H9 (cell line): ENCODE measurements around the gene TRPT1. TPM values are rescaled to one million over a fixed set of nuclear protein-coding genes. Genes with fewer than 3 reads are reported as not detected.

Experiments
- DNase-seq: peaks from one replicate; pipeline ENCODE4 v3.0.0-alpha.2; 2017
- H2AFZ ChIP-seq: one replicate; pipeline ENCODE4 v1.6.1; 2013; ENCODE audit warnings: mild to moderate bottlenecking, low read length, control low read depth, moderate library complexity
- H2AK5ac ChIP-seq: 2 replicates; pipeline ENCODE4 v1.6.1; 2013; ENCODE audit warnings: low read length, control low read depth, mixed read lengths; ENCODE audit not compliant: insufficient read length
- H2BK120ac ChIP-seq: one replicate; pipeline ENCODE4 v1.6.1; 2013; ENCODE audit warnings: low read depth, mild to moderate bottlenecking, low read length, control low read depth, inconsistent platforms; ENCODE audit not compliant: poor library complexity, severe bottlenecking
- H2BK12ac ChIP-seq: 2 replicates; pipeline ENCODE4 v1.6.1; 2013; ENCODE audit warnings: low read length, control low read depth, mixed read lengths, low read depth; ENCODE audit not compliant: insufficient read length
- H2BK15ac ChIP-seq: 2 replicates; pipeline ENCODE4 v1.6.1; 2013; ENCODE audit warnings: low read depth, low read length, control low read depth
- H2BK20ac ChIP-seq: one replicate; pipeline ENCODE4 v1.6.1; 2013; ENCODE audit warnings: low read depth, mild to moderate bottlenecking, low read length, control low read depth, inconsistent platforms; ENCODE audit not compliant: poor library complexity, severe bottlenecking
- H2BK5ac ChIP-seq: 2 replicates; pipeline ENCODE4 v1.6.1; 2013; ENCODE audit warnings: low read length, control low read depth, mixed read lengths; ENCODE audit not compliant: insufficient read length
- H3K14ac ChIP-seq: 2 replicates; pipeline ENCODE4 v1.6.1; 2013; ENCODE audit warnings: low read length, control low read depth; ENCODE audit not compliant: insufficient read depth
- H3K18ac ChIP-seq: 2 replicates; pipeline ENCODE4 v1.6.1; 2013; ENCODE audit warnings: low read depth, mild to moderate bottlenecking, mixed read lengths, low read length, control low read depth; ENCODE audit not compliant: insufficient read length
- H3K23ac ChIP-seq: 2 replicates; pipeline ENCODE4 v1.6.1; 2013; ENCODE audit warnings: low read length, control low read depth, mixed read lengths, low read depth; ENCODE audit not compliant: insufficient read length
- H3K23me2 ChIP-seq: 2 replicates; pipeline ENCODE4 v1.6.1; 2013; ENCODE audit warnings: low read depth, mild to moderate bottlenecking, mixed read lengths, low read length, control low read depth; ENCODE audit not compliant: insufficient read length, poor library complexity, severe bottlenecking
- H3K27ac ChIP-seq: 2 replicates; pipeline ENCODE4 v1.5.1; 2013; ENCODE audit warnings: low read length, control low read depth, mixed read lengths, low read depth; ENCODE audit not compliant: insufficient read length
- H3K27me3 ChIP-seq: 2 replicates; pipeline ENCODE4 v1.6.1; 2013; ENCODE audit warnings: low read length, control low read depth, inconsistent platforms; ENCODE audit not compliant: insufficient read depth
- H3K4ac ChIP-seq: 2 replicates; pipeline ENCODE4 v1.6.1; 2013; ENCODE audit warnings: low read depth, mild to moderate bottlenecking, control low read depth, inconsistent platforms, low read length, moderate library complexity
- H3K4me1 ChIP-seq: 2 replicates; pipeline ENCODE4 v1.6.1; 2013; ENCODE audit warnings: low read length, control low read depth, inconsistent platforms; ENCODE audit not compliant: insufficient read depth
- H3K4me2 ChIP-seq: 2 replicates; pipeline ENCODE4 v1.6.1; 2013; ENCODE audit warnings: low read length, control low read depth, mixed read lengths; ENCODE audit not compliant: insufficient read length, insufficient read depth
- H3K56ac ChIP-seq: 2 replicates; pipeline ENCODE4 v1.6.1; 2013; ENCODE audit warnings: low read depth, mild to moderate bottlenecking, mixed read lengths, low read length, control low read depth; ENCODE audit not compliant: insufficient read length
- H3K79me1 ChIP-seq: 2 replicates; pipeline ENCODE4 v1.6.1; 2013; ENCODE audit warnings: low read depth, mild to moderate bottlenecking, moderate library complexity, low read length, control low read depth, inconsistent platforms; ENCODE audit not compliant: insufficient read depth, poor library complexity, severe bottlenecking
- H3K79me2 ChIP-seq: 2 replicates; pipeline ENCODE4 v1.6.1; 2013; ENCODE audit warnings: low read length, control low read depth, inconsistent platforms; ENCODE audit not compliant: insufficient read depth
- H3K9ac ChIP-seq: 2 replicates; pipeline ENCODE4 v1.6.1; 2013; ENCODE audit warnings: low read length, control low read depth, mixed read lengths; ENCODE audit not compliant: insufficient read length; ENCODE audit errors: extremely low read depth
- H3K9me3 ChIP-seq: one replicate; pipeline ENCODE4 v1.6.1; 2013; ENCODE audit warnings: low read depth, low read length, inconsistent platforms; ENCODE audit not compliant: control insufficient read depth
- H3T11ph ChIP-seq: one replicate; pipeline ENCODE4 v1.6.1; 2013; ENCODE audit warnings: mild to moderate bottlenecking, low read length, control low read depth, inconsistent platforms
- H4K20me1 ChIP-seq: one replicate; pipeline ENCODE4 v1.6.1; 2013; ENCODE audit not compliant: control insufficient read depth, insufficient read length, insufficient read depth
- H4K5ac ChIP-seq: 2 replicates; pipeline ENCODE4 v1.6.1; 2013; ENCODE audit warnings: low read depth, mild to moderate bottlenecking, mixed read lengths, low read length, control low read depth; ENCODE audit not compliant: insufficient read length
- H4K8ac ChIP-seq: replicated peaks from 2 replicates; pipeline ENCODE4 v1.6.1; 2013; ENCODE audit warnings: low read length, control low read depth, mixed read lengths, low read depth; ENCODE audit not compliant: insufficient read length
- H4K91ac ChIP-seq: 2 replicates; pipeline ENCODE4 v1.6.1; 2013; ENCODE audit warnings: low read depth, mild to moderate bottlenecking, moderate library complexity, mixed read lengths, low read length, control low read depth; ENCODE audit not compliant: insufficient read length
- H3K27ac Mint-ChIP-seq, 3 experiments: 2 replicates in 2 of 3; 3 replicates in 1 of 3; pipeline ENCODE4 v1.8.0; 2020 to 2021; ENCODE audit warnings: mixed read lengths in 3 of 3, mild to moderate bottlenecking in 1 of 3, moderate library complexity in 1 of 3
- H3K27me3 Mint-ChIP-seq: 2 replicates; pipeline ENCODE4 v1.8.0; 2021; ENCODE audit warnings: low read depth, mild to moderate bottlenecking, moderate library complexity, mixed read lengths
- H3K36me3 Mint-ChIP-seq, 3 experiments: 2 replicates in 2 of 3; 3 replicates in 1 of 3; pipeline ENCODE4 v1.8.0; 2020 to 2021; ENCODE audit warnings: low read depth in 3 of 3, mixed read lengths in 3 of 3; ENCODE audit not compliant: insufficient read depth in 1 of 3
- H3K4me1 Mint-ChIP-seq, 2 experiments: 2 replicates each; pipeline ENCODE4 v1.8.0; 2020; ENCODE audit warnings: mixed read lengths in 2 of 2
- H3K4me3 Mint-ChIP-seq, 2 experiments: 2 replicates in 1 of 2; 3 replicates in 1 of 2; pipeline ENCODE4 v1.8.0; 2020 to 2021; ENCODE audit warnings: mild to moderate bottlenecking in 2 of 2, mixed read lengths in 2 of 2, moderate library complexity in 1 of 2
- H3K9me3 Mint-ChIP-seq, 2 experiments: 2 replicates in 1 of 2; 3 replicates in 1 of 2; pipeline ENCODE4 v1.8.0; 2020; ENCODE audit warnings: mild to moderate bottlenecking in 2 of 2, mixed read lengths in 2 of 2, moderate library complexity in 1 of 2
- CTCF ChIP-seq: fragments of 200-600 bp; sonication (generic); conservative IDR thresholded peaks from 3 replicates; pipeline ENCODE4 v1.8.0; 2021; ENCODE audit warnings: antibody characterized with exemption, mild to moderate bottlenecking
- WGBS: extraction: QIAGEN DNeasy Blood & Tissue Kit; methylation state at CpG from one replicate; pipeline ENCODE4 v1.1.7; 2013; ENCODE audit warnings: missing lambda C conversion rate, low lambda C conversion rate, mixed read lengths; ENCODE audit not compliant: insufficient read length; ENCODE audit errors: extremely low coverage; 5-methylcytosine and 5-hydroxymethylcytosine counted together
- total RNA-seq: library from RNA; stranded (reverse); gene quantifications from 2 replicates; pipeline ENCODE4 v1.2.1, GENCODE V29; 2021

TRPT1 gene
- total RNA-seq, 1 experiment from 2014 or later: 33.6 TPM

- Histone ChIP-seq H4K20me1 (no peaks in the 10 kb centered on the region), H3K79me2 (peaks cover 2% of the 10 kb centered on the region; the same call in 1 of the 2 replicates), H4K8ac (no peak overlapping the region), H3K14ac (no peak overlapping the region), H3K23me2 (peaks cover 19% of the 10 kb centered on the region), H3K27me3 (no peaks in the 10 kb centered on the region; the same call in 1 of the 2 replicates), H4K91ac (no peak overlapping the region), H3K4ac (no peak overlapping the region), H3K79me1 (no peaks in the 10 kb centered on the region), H3T11ph (no peak overlapping the region), H2BK20ac (no peak overlapping the region), H2BK5ac (no peak overlapping the region), H2BK12ac (no peak overlapping the region), H2BK120ac (no peak overlapping the region), H3K4me2 (no peak overlapping the region), H3K9ac (no peak overlapping the region), H2AFZ (no peak overlapping the region), H3K18ac (no peak overlapping the region), H4K5ac (no peak overlapping the region), H2AK5ac (no peak overlapping the region), H3K23ac (no peak overlapping the region), H3K27ac (no peak overlapping the region), H2BK15ac (no peak overlapping the region), H3K4me1 (no peaks in the 10 kb centered on the region), H3K56ac (no peak overlapping the region), H3K9me3 (no peaks in the 10 kb centered on the region)
- H3K4me1 Mint-ChIP-seq: peaks cover 22% of the 10 kb centered on the region in 2 experiments
- H3K36me3 Mint-ChIP-seq: peaks cover 4 to 26% (median 13%) of the 10 kb centered on the region in 3 experiments; a peak in 6 of 7 replicates
- TF ChIP-seq CTCF: no peak
- peaks cover 8% of the 10 kb centered on the region for H3K27me3 Mint-ChIP-seq
- H3K4me3 Mint-ChIP-seq: peak overlapping the region in 1 of 2 experiments; percentile 26; a peak in 1 of 5 replicates
- DNase-seq: no peak
- no peak overlapping the region for H3K27ac Mint-ChIP-seq
- no CpG with 5 or more reads among the region's 12 CpGs for WGBS
- H3K9me3 Mint-ChIP-seq: no peaks in the 10 kb centered on the region
Observed at GRCh38 chr11:64237484-64237951, 11.5 kb upstream of the TRPT1 start.
